NCI-H1930 (cell line): ENCODE results near the gene MMP17.

Experiments
- DNase-seq, 2 experiments: peaks; one replicate each; lab custom pipeline; 2025; lab: John Stamatoyannopoulos, UW

Gene MMP17

DNA sequence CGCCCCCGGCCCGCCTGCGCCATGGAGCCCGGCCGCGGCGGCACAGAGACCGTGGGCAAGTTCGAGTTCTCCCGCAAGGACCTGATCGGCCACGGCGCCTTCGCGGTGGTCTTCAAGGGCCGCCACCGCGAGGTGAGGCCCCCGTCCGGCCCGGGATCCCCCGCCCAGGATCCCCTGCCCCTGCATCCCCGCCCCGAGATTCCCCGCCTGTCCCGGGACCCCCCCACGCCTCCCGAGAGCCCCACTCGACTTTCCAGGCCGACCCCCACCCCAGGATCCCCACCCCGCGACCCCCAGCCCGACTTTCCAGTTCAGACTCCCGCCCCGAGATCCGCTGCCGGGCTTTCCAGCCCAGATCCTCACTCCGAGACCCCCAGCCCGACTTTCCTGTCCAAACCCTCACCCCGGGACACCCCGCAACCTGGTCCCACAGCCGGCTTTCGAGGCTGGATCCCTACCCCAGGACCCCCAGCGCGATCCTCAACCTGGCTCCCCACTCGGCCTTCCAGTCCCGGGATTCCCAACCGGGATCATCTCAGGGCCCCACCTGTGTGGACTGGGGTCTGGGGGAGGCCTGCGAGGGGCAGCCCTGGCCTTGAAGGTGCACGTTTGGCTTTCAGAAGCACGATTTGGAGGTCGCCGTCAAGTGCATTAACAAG, 66.9 kb downstream of the MMP17 start:
- DNase-seq, result no peak

DNA sequence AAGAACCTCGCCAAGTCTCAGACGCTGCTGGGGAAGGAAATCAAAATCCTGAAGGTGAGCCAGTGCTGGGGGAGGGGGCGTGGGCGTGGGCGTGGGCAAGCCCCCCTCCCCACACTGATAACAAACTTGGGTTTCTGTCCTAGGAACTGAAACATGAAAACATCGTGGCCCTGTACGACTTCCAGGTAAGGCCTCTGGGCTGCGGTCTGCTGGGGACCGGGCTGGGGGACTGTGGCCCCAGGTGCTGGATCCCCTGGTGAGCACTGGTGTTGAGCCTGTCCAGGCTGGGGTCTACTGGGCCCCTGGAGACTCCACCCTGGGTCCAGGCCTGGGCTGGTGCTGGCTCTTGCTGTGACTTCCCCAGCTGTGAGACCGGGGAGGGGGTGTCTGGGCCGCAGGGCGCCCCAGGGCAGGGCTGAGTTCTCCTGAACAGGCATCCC, 67.5 kb downstream of the MMP17 start:
- DNase-seq, result no peak

DNA sequence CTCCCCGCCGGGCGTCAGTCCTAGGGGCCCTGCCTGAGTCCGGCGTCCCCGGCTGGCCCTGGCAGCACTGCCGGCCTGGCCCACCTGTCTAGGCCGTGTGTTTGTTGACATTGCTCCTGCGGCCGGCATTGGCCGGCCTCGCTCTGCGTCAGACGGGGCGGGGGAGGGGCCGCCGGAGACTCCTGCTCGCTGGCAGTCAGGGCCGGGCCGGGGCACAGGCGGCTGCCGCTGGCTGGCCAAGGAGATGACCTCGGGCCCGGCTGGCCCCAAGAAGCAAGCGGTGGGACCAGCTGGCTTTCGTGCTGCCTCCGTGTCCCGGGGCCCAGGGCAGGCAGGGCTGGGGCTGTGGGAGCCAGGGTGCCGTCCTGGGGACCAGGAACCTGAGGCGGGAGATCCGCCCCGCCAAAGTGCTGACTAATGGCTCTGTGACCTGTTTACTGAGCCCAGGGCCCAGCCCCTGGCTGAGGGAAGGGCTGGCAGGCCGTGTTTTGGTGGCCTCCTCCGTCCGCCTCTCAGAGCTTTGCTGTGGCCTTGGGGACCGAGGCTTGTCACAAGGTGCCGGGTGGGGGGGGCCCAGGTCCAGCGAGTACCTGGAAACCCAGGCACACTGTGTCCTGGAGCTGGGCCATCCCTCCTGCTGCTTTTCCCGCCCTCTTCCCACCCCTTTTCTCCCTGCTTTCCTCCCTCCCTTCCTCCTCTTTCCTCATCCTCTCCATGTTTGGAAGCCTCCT, 68.1 kb downstream of the MMP17 start:
- peak; percentile 25 to 60 for DNase-seq

DNA sequence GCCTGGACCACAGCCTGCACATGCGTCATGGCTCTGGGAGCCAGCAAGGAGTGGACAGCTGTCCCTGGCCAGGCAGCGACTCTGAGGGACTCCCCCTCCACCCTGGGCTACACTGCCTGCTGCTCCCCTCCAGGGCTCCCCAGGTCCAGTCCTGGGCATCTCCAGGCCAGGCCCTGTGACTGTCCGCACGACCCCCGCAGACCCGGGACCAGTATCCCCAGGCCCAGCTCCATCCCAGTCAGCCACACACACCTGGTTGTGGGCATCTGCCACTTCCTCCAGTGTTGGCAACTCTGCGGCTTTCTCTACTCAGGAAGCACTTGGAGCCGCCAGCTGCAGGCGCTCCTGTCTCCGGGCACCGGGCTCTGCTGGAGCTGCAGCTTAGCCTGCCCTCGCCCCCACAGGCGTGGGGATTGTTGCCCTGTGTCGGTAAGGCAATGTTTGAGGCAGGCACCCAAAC, 68.6 kb downstream of the MMP17 start:
- no peak for DNase-seq

DNA sequence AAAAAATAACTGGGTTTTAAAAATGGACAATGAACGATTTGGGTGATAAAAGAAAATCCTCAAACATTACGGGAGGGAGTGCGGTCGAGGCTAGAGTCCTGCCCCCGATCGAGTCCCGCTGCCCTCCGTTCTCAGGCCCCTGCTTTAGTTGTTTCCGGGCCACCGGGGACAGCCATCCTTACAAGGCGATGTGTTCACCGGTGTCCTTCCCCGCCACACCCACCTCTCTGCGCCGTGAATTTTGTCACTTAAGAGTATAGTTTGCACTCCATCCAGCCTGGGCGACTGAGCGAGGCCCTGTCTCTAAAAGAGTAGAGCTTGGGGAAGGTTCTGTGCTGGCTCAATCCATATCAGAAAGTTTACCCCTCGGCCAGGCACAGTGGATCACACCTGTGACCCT, 69.1 kb downstream of the MMP17 start:
- DNase-seq, result no peak

DNA sequence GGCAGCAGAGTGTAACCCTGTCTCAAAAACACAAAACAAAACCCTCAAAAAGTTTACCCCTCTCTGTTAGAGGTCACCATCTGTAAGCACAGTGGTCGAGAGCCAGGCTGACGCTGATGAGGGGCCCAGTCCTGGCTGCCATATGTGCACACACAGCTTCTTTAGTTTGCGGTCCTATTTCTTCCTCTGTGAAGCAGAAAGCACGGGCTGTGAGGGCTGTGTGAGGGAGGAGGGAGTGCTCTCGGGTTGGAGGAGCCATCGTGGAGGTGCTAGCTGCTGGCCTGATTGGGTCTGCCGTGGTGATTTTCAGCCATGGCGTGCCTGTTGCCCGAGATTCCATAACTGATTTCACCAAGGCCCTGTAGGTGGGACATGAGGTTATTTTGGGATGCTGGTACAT, 69.7 kb downstream of the MMP17 start:
- DNase-seq, result no peak

DNA sequence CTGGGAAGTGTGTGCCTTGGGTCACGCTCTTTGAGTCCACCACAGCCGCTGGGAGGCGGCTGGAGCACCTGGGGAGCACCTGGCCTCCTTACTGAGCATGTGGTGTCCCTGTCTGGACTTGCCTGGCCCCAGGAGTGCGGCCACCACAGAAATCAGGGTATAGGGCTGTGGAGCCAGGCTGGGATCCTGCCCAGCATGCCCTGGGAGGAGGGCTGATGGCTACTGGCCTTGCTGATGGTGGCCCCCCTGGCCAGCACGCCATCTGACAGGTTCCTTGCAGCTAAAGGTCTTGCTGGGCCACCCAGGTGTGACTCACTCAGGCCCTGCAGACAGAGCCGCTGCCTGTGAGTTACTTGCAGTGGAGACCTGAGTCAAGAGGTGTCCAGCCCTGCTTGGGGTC, 72.2 kb downstream of the MMP17 start:
- no peak for DNase-seq
